Neural cell (in vitro differentiated cells): ENCODE measurements around the gene ABHD14A. TPM values are rescaled to one million over a fixed set of nuclear protein-coding genes. Genes with fewer than 3 reads are reported as not detected.

Experiments
- polyA plus RNA-seq: library from polyadenylated mRNA; depleted of rRNA; stranded (reverse); fragments of >200 nt; gene quantifications from 2 replicates; pipeline ENCODE4 v1.2.3, GENCODE V29; 2014
- small RNA-seq, 3 experiments: library from RNA; depleted of rRNA; stranded (forward); fragments of <200 nt; gene quantifications; one replicate each; pipeline ENCODE3, GENCODE V24; 2012

The ABHD14A gene
- polyA plus RNA-seq, 1 donor from 2014 or later, result 57.8 TPM

Small RNA genes within 50 kb of the gene (small RNA-seq; reads per million reads assigned to genes)
- gene AC115284.1, result 0 reads per million in 3 experiments

Other genes with a start within 250 kb of the ABHD14A start
- gene IQCF6, start 195.8 kb upstream of the ABHD14A start, polyA plus RNA-seq, result not detected in 2 replicates
- not detected in 2 replicates for gene IQCF2, start 113.4 kb upstream of the ABHD14A start, polyA plus RNA-seq
- not detected in 2 replicates for gene IQCF5, start 99.5 kb upstream of the ABHD14A start, polyA plus RNA-seq
- not detected in 2 replicates for gene IQCF1, start 71.7 kb upstream of the ABHD14A start, polyA plus RNA-seq
- gene RRP9, start 33.2 kb upstream of the ABHD14A start, polyA plus RNA-seq, result 26.8 and 26.9 TPM in 2 replicates
- gene PARP3, start 32.7 kb upstream of the ABHD14A start, polyA plus RNA-seq, result 5.3 and 5.6 TPM in 2 replicates
- gene GPR62, start 19.7 kb upstream of the ABHD14A start, polyA plus RNA-seq, result not detected in 2 replicates
- 251 and 327 TPM in 2 replicates for gene PCBP4, start 7.6 kb upstream of the ABHD14A start, polyA plus RNA-seq
- 0.50 and 0.81 TPM in 2 replicates for gene ABHD14B, start 1.0 kb upstream of the ABHD14A start, polyA plus RNA-seq
- gene ACY1, start 8.5 kb downstream of the ABHD14A start, polyA plus RNA-seq, result 14.4 and 17.9 TPM in 2 replicates
- 846 and 977 TPM in 2 replicates for gene RPL29, start 20.8 kb downstream of the ABHD14A start, polyA plus RNA-seq
- gene DUSP7, start 81.5 kb downstream of the ABHD14A start, polyA plus RNA-seq, result 8.5 and 9.3 TPM in 2 replicates
- gene POC1A, start 179.4 kb downstream of the ABHD14A start, polyA plus RNA-seq, result 0.96 and 1.3 TPM in 2 replicates
- 66.0 and 66.7 TPM in 2 replicates for gene ALAS1, start 223.1 kb downstream of the ABHD14A start, polyA plus RNA-seq